ENCODE data around the gene SLC66A2. TPM values are rescaled to one million over a fixed set of nuclear protein-coding genes. Genes with fewer than 3 reads are reported as not detected.
A peak's percentile ranks its signal among the peaks of the same experiment; 100 is the strongest.

SLC66A2 gene
- total and polyA plus RNA-seq, 2 of the 13 experiments (the other 11 are each of a cell fraction or from before 2014, with no cell fraction given), result 33.5 to 41.9 TPM

- TF ChIP-seq AHDC1 (CRISPR knock-in tag; IDR thresholded peaks at IDR 0.05; ENCODE audit: borderline replicate concordance) (0 out of 2 replicates have a peak, but pooled peaks have one; percentile 6), CREM (IDR thresholded peaks at IDR 0.05) (no peak), CREM (CRISPR knock-in tag; IDR thresholded peaks at IDR 0.05) (no peak), EHMT2 (IDR thresholded peaks at IDR 0.05; ENCODE audit: borderline replicate concordance, low read depth, low read length) (no peak), SMAD9 (CRISPR knock-in tag; IDR thresholded peaks at IDR 0.05) (no peak), HINFP (CRISPR knock-in tag; IDR thresholded peaks at IDR 0.05; ENCODE audit: low read depth) (peak; percentile 75), TCF7L2 (IDR thresholded peaks at IDR 0.05; ENCODE audit: low read depth, low read length) (no peak), HNF4G (IDR thresholded peaks at IDR 0.05; ENCODE audit: borderline replicate concordance, low read depth, low read length) (no peak), HNF4G (CRISPR knock-in tag; IDR thresholded peaks at IDR 0.05; ENCODE audit: borderline replicate concordance, low read depth) (no peak), SALL1 (CRISPR knock-in tag; IDR thresholded peaks at IDR 0.05) (peak; percentile 62; the same call in 1 of the 2 replicates), ZNF263 (CRISPR knock-in tag; IDR thresholded peaks at IDR 0.05) (peak; percentile 73), FOXP4 (CRISPR knock-in tag; IDR thresholded peaks at IDR 0.05) (0 out of 2 replicates have a peak, but pooled peaks have one; percentile 8), ZSCAN30 (CRISPR knock-in tag; IDR thresholded peaks at IDR 0.05) (no peak), ZBTB38 (CRISPR knock-in tag; IDR thresholded peaks at IDR 0.05) (peak; percentile 17; the same call in 1 of the 2 replicates), ZNF576 (CRISPR knock-in tag; IDR thresholded peaks at IDR 0.05) (no peak), JUNB (CRISPR knock-in tag; IDR thresholded peaks at IDR 0.05; ENCODE audit: borderline replicate concordance) (no peak), ZNF513 (CRISPR knock-in tag; conservative IDR thresholded peaks at IDR 0.05) (no peak), ZNF773 (CRISPR knock-in tag; IDR thresholded peaks at IDR 0.05; ENCODE audit: borderline replicate concordance) (0 out of 2 replicates have a peak, but pooled peaks have one; percentile 18), REPIN1 (CRISPR knock-in tag; IDR thresholded peaks at IDR 0.05; ENCODE audit: borderline replicate concordance, low read depth) (peak; percentile 67; the same call in 1 of the 2 replicates)
Measured at GRCh38 chr18:79988071-79988450, 36.6 kb upstream of the SLC66A2 start (continued).
